GM23338 (cell line): ENCODE results near the gene NXPE3. TPM values are rescaled to one million over a fixed set of nuclear protein-coding genes. Genes with fewer than 3 reads are reported as not detected.

Source experiments
- ATAC-seq: fragments of 200-7000 bp; cut with Tn5 transposase; 3 replicates; pipeline ENCODE4 v1.9.1; 2020
- DNase-seq: peaks from one replicate; pipeline ENCODE4 v3.0.0-alpha.2; 2015; ENCODE audit warnings: low spot score
- H2AFZ ChIP-seq: fragments of 200-600 bp; sonication (generic); 2 replicates; pipeline ENCODE4 v1.8.0; 2016; ENCODE audit warnings: antibody characterized with exemption, mild to moderate bottlenecking, moderate library complexity
- H3F3A ChIP-seq: fragments of 200-600 bp; sonication (generic); replicated peaks from 2 replicates; pipeline ENCODE4 v1.8.0; 2017; ENCODE audit warnings: antibody characterized with exemption, mixed run types, low read depth
- H3K27ac ChIP-seq: fragments of 200-600 bp; sonication (generic); 2 replicates; pipeline ENCODE4 v1.6.1; 2016; ENCODE audit warnings: low read depth
- H3K27me3 ChIP-seq: fragments of 200-600 bp; sonication (generic); 2 replicates; pipeline ENCODE4 v1.8.0; 2016; ENCODE audit warnings: mild to moderate bottlenecking, mixed run types, moderate library complexity; ENCODE audit not compliant: insufficient read depth
- H3K36me3 ChIP-seq: fragments of 200-600 bp; sonication (generic); 2 replicates; pipeline ENCODE4 v1.8.0; 2016; ENCODE audit warnings: mild to moderate bottlenecking; ENCODE audit not compliant: insufficient read depth
- H3K4me1 ChIP-seq: fragments of 200-600 bp; sonication (generic); 2 replicates; pipeline ENCODE4 v1.8.0; 2016; ENCODE audit warnings: mild to moderate bottlenecking, moderate library complexity; ENCODE audit not compliant: insufficient read depth
- H3K4me2 ChIP-seq: fragments of 200-600 bp; sonication (generic); 2 replicates; pipeline ENCODE4 v1.7.1; 2017; ENCODE audit warnings: mixed run types
- H3K4me3 ChIP-seq: fragments of 200-600 bp; sonication (generic); 2 replicates; pipeline ENCODE4 v1.6.1; 2016; ENCODE audit warnings: mixed run types
- H3K79me2 ChIP-seq: fragments of 200-600 bp; sonication (generic); replicated peaks from 2 replicates; pipeline ENCODE4 v1.8.0; 2017; ENCODE audit warnings: mild to moderate bottlenecking; ENCODE audit not compliant: insufficient read depth
- H3K9me2 ChIP-seq: fragments of 200-600 bp; sonication (generic); 2 replicates; pipeline ENCODE4 v1.8.0; 2017; ENCODE audit not compliant: insufficient read depth
- H4K20me1 ChIP-seq: fragments of 200-600 bp; sonication (generic); replicated peaks from 2 replicates; pipeline ENCODE4 v1.8.0; 2017; ENCODE audit warnings: mild to moderate bottlenecking; ENCODE audit not compliant: insufficient read depth
- H3K27ac Mint-ChIP-seq: 2 replicates; pipeline ENCODE4 v1.8.0; 2020; ENCODE audit warnings: inconsistent platforms, mild to moderate bottlenecking, moderate library complexity, mixed read lengths
- H3K27me3 Mint-ChIP-seq: 3 replicates; pipeline ENCODE4 v1.8.0; 2022; ENCODE audit warnings: low read depth, mild to moderate bottlenecking, moderate library complexity, mixed read lengths, inconsistent platforms; ENCODE audit not compliant: insufficient read depth, poor library complexity
- H3K36me3 Mint-ChIP-seq: 3 replicates; pipeline ENCODE4 v1.8.0; 2021; ENCODE audit warnings: low read depth, mild to moderate bottlenecking, inconsistent platforms, moderate library complexity, mixed read lengths
- H3K4me1 Mint-ChIP-seq: 3 replicates; pipeline ENCODE4 v1.8.0; 2020; ENCODE audit warnings: mild to moderate bottlenecking, inconsistent platforms, mixed read lengths
- H3K4me3 Mint-ChIP-seq: 3 replicates; pipeline ENCODE4 v1.8.0; 2021; ENCODE audit warnings: moderate library complexity, mild to moderate bottlenecking, inconsistent platforms, mixed read lengths
- H3K9me3 Mint-ChIP-seq: 3 replicates; pipeline ENCODE4 v1.8.0; 2020; ENCODE audit warnings: moderate library complexity, mild to moderate bottlenecking, inconsistent platforms, mixed read lengths
- CREB1 ChIP-seq: fragments of 250-450 bp; sonication (Bioruptor Pico); IDR thresholded peaks from 2 replicates; pipeline ENCODE4 v1.5.0; 2020; ENCODE audit warnings: low read depth, mild to moderate bottlenecking, moderate library complexity
- ETS1 ChIP-seq: IDR thresholded peaks from 2 replicates; pipeline ENCODE4 v1.6.1; 2016; ENCODE audit warnings: antibody characterized with exemption
- EZH2 ChIP-seq: fragments of 200-600 bp; sonication (generic); IDR thresholded peaks from one replicate; pipeline ENCODE4 v1.8.0; 2017; ENCODE audit warnings: antibody characterized with exemption, mild to moderate bottlenecking, low read depth; ENCODE audit not compliant: unreplicated experiment
- EZH2phosphoT487 ChIP-seq: fragments of 200-600 bp; sonication (generic); IDR thresholded peaks from one replicate; pipeline ENCODE4 v1.8.1; 2018; ENCODE audit warnings: antibody characterized with exemption; ENCODE audit not compliant: unreplicated experiment
- JUNB ChIP-seq: IDR thresholded peaks from one replicate; pipeline ENCODE4 v1.6.1; 2016; ENCODE audit warnings: antibody characterized with exemption; ENCODE audit not compliant: unreplicated experiment
- STAT1 ChIP-seq: IDR thresholded peaks from one replicate; pipeline ENCODE4 v1.6.1; 2016; ENCODE audit warnings: antibody characterized with exemption; ENCODE audit not compliant: unreplicated experiment
- ZNF114 ChIP-seq: fragments of 250-450 bp; sonication (Bioruptor Pico); IDR thresholded peaks from 2 replicates; pipeline ENCODE4 v1.5.0; 2020; ENCODE audit warnings: mild to moderate bottlenecking, moderate library complexity
- ZNF331 ChIP-seq: fragments of 250-450 bp; sonication (Bioruptor Pico); IDR thresholded peaks from 2 replicates; pipeline ENCODE4 v1.5.0; 2020; ENCODE audit warnings: low read depth, mild to moderate bottlenecking, moderate library complexity
- polyA plus RNA-seq: library from polyadenylated mRNA; unstranded; fragments of >200 nt; fragmentation: Nextera tagmentation; extraction: Ambion mirVana; gene quantifications from 2 replicates; pipeline ENCODE4 v1.2.1, GENCODE V29; 2016
- total RNA-seq: library from RNA; depleted of rRNA; stranded (reverse); fragments of >200 nt; shearing (Covaris generic); gene quantifications from 2 replicates; pipeline ENCODE4 v1.2.3, GENCODE V29; 2014
- TF ChIP-seq, protein P1 (sequence below): fragments of 250-450 bp; sonication (Bioruptor Pico); IDR thresholded peaks from 2 replicates; pipeline ENCODE4 v1.5.0; 2020; ENCODE audit warnings: mild to moderate bottlenecking, moderate library complexity
- TF ChIP-seq, protein P2 (sequence below), 2 experiments: fragments of 200-600 bp in 1 of 2; sonication (generic) in 1 of 2; conservative IDR thresholded peaks; 2 replicates each; pipeline versions ENCODE4 v1.5.1 to v1.6.1; 2016 to 2017; ENCODE audit warnings: antibody characterized with exemption in 2 of 2, low read depth in 2 of 2, mild to moderate bottlenecking in 2 of 2, moderate library complexity in 1 of 2

Gene NXPE3
- total and polyA plus RNA-seq, 2 experiments from 2014 or later, result 13.3 to 20.8 TPM

DNA sequence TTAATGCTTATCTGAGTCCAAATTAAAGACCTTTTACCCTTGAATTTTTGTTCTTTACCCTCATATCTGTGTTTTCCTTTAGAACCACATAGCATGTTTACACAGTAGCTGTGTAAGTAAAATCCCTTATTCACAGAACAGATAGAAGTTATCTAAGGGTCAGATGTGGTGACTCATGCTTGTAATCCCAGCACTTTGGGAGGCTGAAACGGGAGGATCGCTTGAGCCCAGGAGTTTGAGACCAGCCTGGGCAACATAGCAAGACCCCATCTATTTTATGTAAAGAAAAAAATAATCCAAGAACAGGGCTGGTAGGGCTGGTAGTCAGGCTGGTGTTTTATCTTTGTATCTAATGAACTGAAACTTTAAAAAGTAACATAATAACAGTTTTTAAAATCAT, 23.2 kb downstream of the NXPE3 start:
- ATAC-seq (no peak), DNase-seq (no peak)
- no peaks in the 10 kb centered on the region; the same call in none of the 2 replicates for H4K20me1 ChIP-seq
- H3K27me3 ChIP-seq, result no peaks in the 10 kb centered on the region
- Mint-ChIP-seq H3K4me1 (peaks cover 8% of the 10 kb centered on the region; the same call in 2 of the 3 replicates), H3K4me3 (no peak overlapping the region), H3K36me3 (peaks cover 37% of the 10 kb centered on the region; the same call in 2 of the 3 replicates), H3K9me3 (no peaks in the 10 kb centered on the region), H3K27ac (no peak overlapping the region), H3K27me3 (no peaks in the 10 kb centered on the region)
- no peak overlapping the region for H2AFZ ChIP-seq
- TF ChIP-seq EZH2 (no peak), CREB1 (CRISPR knock-in tag) (no peak), EZH2phosphoT487 (no peak), JUNB (no peak), ETS1 (no peak), STAT1 (no peak), ZNF331 (CRISPR knock-in tag) (no peak), ZNF114 (CRISPR knock-in tag) (no peak)
- TF ChIP-seq, protein P1, sequence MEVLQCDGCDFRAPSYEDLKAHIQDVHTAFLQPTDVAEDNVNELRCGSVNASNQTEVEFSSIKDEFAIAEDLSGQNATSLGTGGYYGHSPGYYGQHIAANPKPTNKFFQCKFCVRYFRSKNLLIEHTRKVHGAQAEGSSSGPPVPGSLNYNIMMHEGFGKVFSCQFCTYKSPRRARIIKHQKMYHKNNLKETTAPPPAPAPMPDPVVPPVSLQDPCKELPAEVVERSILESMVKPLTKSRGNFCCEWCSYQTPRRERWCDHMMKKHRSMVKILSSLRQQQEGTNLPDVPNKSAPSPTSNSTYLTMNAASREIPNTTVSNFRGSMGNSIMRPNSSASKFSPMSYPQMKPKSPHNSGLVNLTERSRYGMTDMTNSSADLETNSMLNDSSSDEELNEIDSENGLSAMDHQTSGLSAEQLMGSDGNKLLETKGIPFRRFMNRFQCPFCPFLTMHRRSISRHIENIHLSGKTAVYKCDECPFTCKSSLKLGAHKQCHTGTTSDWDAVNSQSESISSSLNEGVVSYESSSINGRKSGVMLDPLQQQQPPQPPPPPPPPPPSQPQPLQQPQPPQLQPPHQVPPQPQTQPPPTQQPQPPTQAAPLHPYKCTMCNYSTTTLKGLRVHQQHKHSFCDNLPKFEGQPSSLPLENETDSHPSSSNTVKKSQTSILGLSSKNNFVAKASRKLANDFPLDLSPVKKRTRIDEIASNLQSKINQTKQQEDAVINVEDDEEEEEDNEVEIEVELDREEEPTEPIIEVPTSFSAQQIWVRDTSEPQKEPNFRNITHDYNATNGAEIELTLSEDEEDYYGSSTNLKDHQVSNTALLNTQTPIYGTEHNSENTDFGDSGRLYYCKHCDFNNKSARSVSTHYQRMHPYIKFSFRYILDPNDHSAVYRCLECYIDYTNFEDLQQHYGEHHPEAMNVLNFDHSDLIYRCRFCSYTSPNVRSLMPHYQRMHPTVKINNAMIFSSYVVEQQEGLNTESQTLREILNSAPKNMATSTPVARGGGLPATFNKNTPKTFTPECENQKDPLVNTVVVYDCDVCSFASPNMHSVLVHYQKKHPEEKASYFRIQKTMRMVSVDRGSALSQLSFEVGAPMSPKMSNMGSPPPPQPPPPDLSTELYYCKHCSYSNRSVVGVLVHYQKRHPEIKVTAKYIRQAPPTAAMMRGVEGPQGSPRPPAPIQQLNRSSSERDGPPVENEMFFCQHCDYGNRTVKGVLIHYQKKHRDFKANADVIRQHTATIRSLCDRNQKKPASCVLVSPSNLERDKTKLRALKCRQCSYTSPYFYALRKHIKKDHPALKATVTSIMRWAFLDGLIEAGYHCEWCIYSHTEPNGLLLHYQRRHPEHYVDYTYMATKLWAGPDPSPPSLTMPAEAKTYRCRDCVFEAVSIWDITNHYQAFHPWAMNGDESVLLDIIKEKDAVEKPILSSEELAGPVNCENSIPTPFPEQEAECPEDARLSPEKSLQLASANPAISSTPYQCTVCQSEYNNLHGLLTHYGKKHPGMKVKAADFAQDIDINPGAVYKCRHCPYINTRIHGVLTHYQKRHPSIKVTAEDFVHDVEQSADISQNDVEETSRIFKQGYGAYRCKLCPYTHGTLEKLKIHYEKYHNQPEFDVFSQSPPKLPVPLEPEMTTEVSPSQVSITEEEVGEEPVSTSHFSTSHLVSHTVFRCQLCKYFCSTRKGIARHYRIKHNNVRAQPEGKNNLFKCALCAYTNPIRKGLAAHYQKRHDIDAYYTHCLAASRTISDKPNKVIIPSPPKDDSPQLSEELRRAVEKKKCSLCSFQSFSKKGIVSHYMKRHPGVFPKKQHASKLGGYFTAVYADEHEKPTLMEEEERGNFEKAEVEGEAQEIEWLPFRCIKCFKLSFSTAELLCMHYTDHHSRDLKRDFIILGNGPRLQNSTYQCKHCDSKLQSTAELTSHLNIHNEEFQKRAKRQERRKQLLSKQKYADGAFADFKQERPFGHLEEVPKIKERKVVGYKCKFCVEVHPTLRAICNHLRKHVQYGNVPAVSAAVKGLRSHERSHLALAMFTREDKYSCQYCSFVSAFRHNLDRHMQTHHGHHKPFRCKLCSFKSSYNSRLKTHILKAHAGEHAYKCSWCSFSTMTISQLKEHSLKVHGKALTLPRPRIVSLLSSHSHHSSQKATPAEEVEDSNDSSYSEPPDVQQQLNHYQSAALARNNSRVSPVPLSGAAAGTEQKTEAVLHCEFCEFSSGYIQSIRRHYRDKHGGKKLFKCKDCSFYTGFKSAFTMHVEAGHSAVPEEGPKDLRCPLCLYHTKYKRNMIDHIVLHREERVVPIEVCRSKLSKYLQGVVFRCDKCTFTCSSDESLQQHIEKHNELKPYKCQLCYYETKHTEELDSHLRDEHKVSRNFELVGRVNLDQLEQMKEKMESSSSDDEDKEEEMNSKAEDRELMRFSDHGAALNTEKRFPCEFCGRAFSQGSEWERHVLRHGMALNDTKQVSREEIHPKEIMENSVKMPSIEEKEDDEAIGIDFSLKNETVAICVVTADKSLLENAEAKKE (CRISPR knock-in tag), result no peak
- TF ChIP-seq, protein P2, sequence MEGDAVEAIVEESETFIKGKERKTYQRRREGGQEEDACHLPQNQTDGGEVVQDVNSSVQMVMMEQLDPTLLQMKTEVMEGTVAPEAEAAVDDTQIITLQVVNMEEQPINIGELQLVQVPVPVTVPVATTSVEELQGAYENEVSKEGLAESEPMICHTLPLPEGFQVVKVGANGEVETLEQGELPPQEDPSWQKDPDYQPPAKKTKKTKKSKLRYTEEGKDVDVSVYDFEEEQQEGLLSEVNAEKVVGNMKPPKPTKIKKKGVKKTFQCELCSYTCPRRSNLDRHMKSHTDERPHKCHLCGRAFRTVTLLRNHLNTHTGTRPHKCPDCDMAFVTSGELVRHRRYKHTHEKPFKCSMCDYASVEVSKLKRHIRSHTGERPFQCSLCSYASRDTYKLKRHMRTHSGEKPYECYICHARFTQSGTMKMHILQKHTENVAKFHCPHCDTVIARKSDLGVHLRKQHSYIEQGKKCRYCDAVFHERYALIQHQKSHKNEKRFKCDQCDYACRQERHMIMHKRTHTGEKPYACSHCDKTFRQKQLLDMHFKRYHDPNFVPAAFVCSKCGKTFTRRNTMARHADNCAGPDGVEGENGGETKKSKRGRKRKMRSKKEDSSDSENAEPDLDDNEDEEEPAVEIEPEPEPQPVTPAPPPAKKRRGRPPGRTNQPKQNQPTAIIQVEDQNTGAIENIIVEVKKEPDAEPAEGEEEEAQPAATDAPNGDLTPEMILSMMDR (conservative IDR thresholded peaks at IDR 0.05; ENCODE audit: low read depth in 2 of 2), result no peak
- H3K79me2 ChIP-seq, result peaks cover 5% of the 10 kb centered on the region; the same call in 1 of the 2 replicates
- H3F3A ChIP-seq, result no peaks in the 10 kb centered on the region; the same call in 1 of the 2 replicates
- 0 out of 2 replicates have a peak, but pooled peaks cover 4% of the 10 kb centered on the region for H3K4me1 ChIP-seq
- H3K36me3 ChIP-seq, result peaks cover 5% of the 10 kb centered on the region; the same call in 1 of the 2 replicates
- H3K4me3 ChIP-seq, result no peak overlapping the region
- no peak overlapping the region for H3K4me2 ChIP-seq
- H3K9me2 ChIP-seq, result no peaks in the 10 kb centered on the region
- no peak overlapping the region for H3K27ac ChIP-seq
